GM06990 (cell line): Measurements from ENCODE around the gene GDF15.

Experiments used
- DNase-seq: peaks from one replicate; pipeline ENCODE4 v3.0.0-alpha.2; 2011; ENCODE audit not compliant: insufficient read length; ENCODE audit errors: extremely low read depth
- H3K27me3 ChIP-seq: replicated peaks from 2 replicates; pipeline ENCODE4 v1.6.0; 2011; ENCODE audit warnings: low read length; ENCODE audit not compliant: control insufficient read depth, insufficient read depth
- H3K36me3 ChIP-seq: 2 replicates; pipeline ENCODE4 v1.5.1; 2011; ENCODE audit warnings: low read length; ENCODE audit not compliant: control insufficient read depth, insufficient read depth
- H3K4me3 ChIP-seq: replicated peaks from 2 replicates; pipeline ENCODE4 v1.5.1; 2011; ENCODE audit warnings: low read depth, mild to moderate bottlenecking, control low read depth, low read length
- TF ChIP-seq, protein P1 (sequence below): IDR thresholded peaks from 2 replicates; pipeline ENCODE4 v1.5.1; 2011; ENCODE audit warnings: low read length, control low read depth, mild to moderate bottlenecking, inconsistent platforms; ENCODE audit not compliant: insufficient read depth, poor library complexity, severe bottlenecking

GDF15 gene

GRCh38 chr19:18433735-18434398 is 47.9 kb downstream of the GDF15 start:
- TF ChIP-seq, protein P1, sequence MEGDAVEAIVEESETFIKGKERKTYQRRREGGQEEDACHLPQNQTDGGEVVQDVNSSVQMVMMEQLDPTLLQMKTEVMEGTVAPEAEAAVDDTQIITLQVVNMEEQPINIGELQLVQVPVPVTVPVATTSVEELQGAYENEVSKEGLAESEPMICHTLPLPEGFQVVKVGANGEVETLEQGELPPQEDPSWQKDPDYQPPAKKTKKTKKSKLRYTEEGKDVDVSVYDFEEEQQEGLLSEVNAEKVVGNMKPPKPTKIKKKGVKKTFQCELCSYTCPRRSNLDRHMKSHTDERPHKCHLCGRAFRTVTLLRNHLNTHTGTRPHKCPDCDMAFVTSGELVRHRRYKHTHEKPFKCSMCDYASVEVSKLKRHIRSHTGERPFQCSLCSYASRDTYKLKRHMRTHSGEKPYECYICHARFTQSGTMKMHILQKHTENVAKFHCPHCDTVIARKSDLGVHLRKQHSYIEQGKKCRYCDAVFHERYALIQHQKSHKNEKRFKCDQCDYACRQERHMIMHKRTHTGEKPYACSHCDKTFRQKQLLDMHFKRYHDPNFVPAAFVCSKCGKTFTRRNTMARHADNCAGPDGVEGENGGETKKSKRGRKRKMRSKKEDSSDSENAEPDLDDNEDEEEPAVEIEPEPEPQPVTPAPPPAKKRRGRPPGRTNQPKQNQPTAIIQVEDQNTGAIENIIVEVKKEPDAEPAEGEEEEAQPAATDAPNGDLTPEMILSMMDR, result no peak
- H3K27me3 ChIP-seq, result no peaks in the 10 kb centered on the region
- peak overlapping the region; percentile 83 for H3K4me3 ChIP-seq
- no peak for DNase-seq
- peaks cover 3% of the 10 kb centered on the region; the same call in 1 of the 2 replicates for H3K36me3 ChIP-seq

- Histone ChIP-seq H3K4me3 (peak overlapping the region; percentile 83), H3K27me3 (no peaks in the 10 kb centered on the region), H3K36me3 (peaks cover 3% of the 10 kb centered on the region; the same call in 1 of the 2 replicates)
- no peak for DNase-seq
- TF ChIP-seq, protein P1, result no peak
Measured at GRCh38 chr19:18434411-18435175, 48.6 kb downstream of the GDF15 start.

DNA sequence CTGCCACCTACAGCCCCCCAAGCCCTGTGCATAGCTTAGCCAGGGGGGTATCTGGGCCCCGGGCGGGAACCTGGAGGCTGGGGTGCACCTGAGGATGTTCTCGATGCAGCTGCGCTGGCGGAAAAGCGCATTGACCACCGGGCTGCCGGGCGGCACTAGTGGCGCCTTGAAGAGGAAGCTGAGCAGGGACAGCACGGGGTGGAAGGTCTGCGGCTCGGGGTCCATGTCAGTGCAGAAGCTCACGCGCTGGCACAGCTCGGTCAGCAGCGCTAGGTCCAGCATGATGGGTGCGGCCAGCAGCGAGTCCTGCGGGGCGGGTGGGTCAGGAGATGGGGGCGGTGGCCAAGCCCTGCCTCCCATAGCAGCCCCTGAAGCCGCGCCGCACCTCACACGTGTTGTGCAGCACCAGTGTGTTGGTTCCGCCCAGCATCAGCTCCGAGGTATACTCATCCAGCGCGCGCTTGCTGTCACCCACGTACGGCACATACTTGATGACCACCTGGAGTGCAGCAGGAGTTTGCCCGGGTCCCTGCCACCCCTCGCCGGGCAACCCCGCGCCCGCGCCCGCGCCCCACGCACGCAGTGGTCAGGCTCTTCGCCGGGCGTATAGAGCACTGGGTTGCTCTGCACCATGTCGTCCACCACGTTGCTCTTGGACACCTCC is 49.4 kb downstream of the GDF15 start:
- Histone ChIP-seq H3K36me3 (peaks cover 3% of the 10 kb centered on the region; the same call in 1 of the 2 replicates), H3K27me3 (no peaks in the 10 kb centered on the region), H3K4me3 (no peak overlapping the region)
- no peak for DNase-seq
- TF ChIP-seq, protein P1, result no peak

GRCh38 chr19:18435842-18436670 is 50.1 kb downstream of the GDF15 start:
- H3K36me3 ChIP-seq, result peaks cover 1% of the 10 kb centered on the region; the same call in 1 of the 2 replicates
- no peaks in the 10 kb centered on the region for H3K27me3 ChIP-seq
- no peak for DNase-seq
- no peak overlapping the region for H3K4me3 ChIP-seq
- TF ChIP-seq, protein P1, result no peak
